A673 (cell line): ENCODE measurements around the gene HAPLN2. TPM values are rescaled to one million over a fixed set of nuclear protein-coding genes. Genes with fewer than 3 reads are reported as not detected.

Experiments
- BruUV-seq: library from RNA; stranded (reverse); fragments of 400-500 nt; replicated peaks from 2 replicates; lab custom pipeline; 2021; lab: Mats Ljungman, UMichigan
- CTCF ChIA-PET: fragments of 300-600 bp; sonication (Branson Sonifier 250); formaldehyde crosslinking; loops from one replicate; lab custom pipeline; 2022; ENCODE audit warnings: antibody characterized with exemption; lab: Charles Lee
- POLR2A ChIA-PET: fragments of 300-600 bp; sonication (Branson Sonifier 250); formaldehyde crosslinking; loops from one replicate; lab custom pipeline; 2022; ENCODE audit warnings: antibody characterized with exemption; ENCODE audit not compliant: low non-redundant PET; lab: Charles Lee
- DNase-seq: peaks from one replicate; pipeline ENCODE4 v3.0.0-alpha.2; 2015; ENCODE audit warnings: low spot score
- H3K27ac ChIP-seq: fragments of 200-600 bp; sonication (generic); 2 replicates; pipeline ENCODE4 v1.5.1; 2016; ENCODE audit warnings: mixed run types, low read depth, mild to moderate bottlenecking, mixed read lengths, antibody characterized with exemption, low read length; ENCODE audit not compliant: poor library complexity, severe bottlenecking
- H3K27me3 ChIP-seq: fragments of 200-600 bp; sonication (generic); replicated peaks from 2 replicates; pipeline ENCODE4 v1.6.1; 2017; ENCODE audit warnings: mixed run types, low read depth, mild to moderate bottlenecking, mixed read lengths, antibody characterized with exemption, low read length; ENCODE audit not compliant: insufficient read depth, poor library complexity
- H3K36me3 ChIP-seq: fragments of 200-600 bp; sonication (generic); 2 replicates; pipeline ENCODE4 v1.6.1; 2016; ENCODE audit warnings: mixed run types, mild to moderate bottlenecking, mixed read lengths, antibody characterized with exemption, low read length; ENCODE audit not compliant: insufficient read depth, poor library complexity, severe bottlenecking
- H3K4me1 ChIP-seq: fragments of 200-600 bp; sonication (generic); 2 replicates; pipeline ENCODE4 v1.6.1; 2017; ENCODE audit warnings: mixed run types, mild to moderate bottlenecking, mixed read lengths, antibody characterized with exemption, low read length; ENCODE audit not compliant: insufficient read depth, poor library complexity, severe bottlenecking
- H3K4me3 ChIP-seq: fragments of 200-600 bp; sonication (generic); 2 replicates; pipeline ENCODE4 v1.5.1; 2016; ENCODE audit warnings: low read depth, mixed run types, mild to moderate bottlenecking, mixed read lengths, low read length; ENCODE audit not compliant: poor library complexity, severe bottlenecking
- H3K9me3 ChIP-seq: fragments of 200-600 bp; sonication (generic); 2 replicates; pipeline ENCODE4 v1.6.1; 2016; ENCODE audit warnings: mixed run types, low read depth, mild to moderate bottlenecking, mixed read lengths, antibody characterized with exemption, low read length; ENCODE audit not compliant: poor library complexity, severe bottlenecking
- EZH2 ChIP-seq: fragments of 200-600 bp; sonication (generic); IDR thresholded peaks from 2 replicates; pipeline ENCODE4 v1.6.1; 2017; ENCODE audit warnings: borderline replicate concordance, low read depth, mild to moderate bottlenecking, mixed read lengths, antibody characterized with exemption, low read length; ENCODE audit not compliant: poor library complexity, severe bottlenecking
- intact Hi-C: fragments of 100-400 bp; cut with micrococcal nuclease; formaldehyde crosslinking; loops from one replicate; pipeline ENCODE4 v1.10.0; 2022; ENCODE audit not compliant: unreplicated experiment
- total RNA-seq: library from RNA; stranded (reverse); gene quantifications from 2 replicates; pipeline ENCODE4 v1.2.3, GENCODE V29; 2021
- TF ChIP-seq, protein P1 (sequence below): fragments of 300-800, 200-600 bp; sonication (generic); conservative IDR thresholded peaks from 2 replicates; pipeline ENCODE4 v1.5.1; 2017; ENCODE audit warnings: low read depth, mild to moderate bottlenecking, antibody characterized with exemption, low read length, moderate library complexity, mixed read lengths

Gene HAPLN2
- total RNA-seq, 1 experiment from 2014 or later, result not detected

DNA sequence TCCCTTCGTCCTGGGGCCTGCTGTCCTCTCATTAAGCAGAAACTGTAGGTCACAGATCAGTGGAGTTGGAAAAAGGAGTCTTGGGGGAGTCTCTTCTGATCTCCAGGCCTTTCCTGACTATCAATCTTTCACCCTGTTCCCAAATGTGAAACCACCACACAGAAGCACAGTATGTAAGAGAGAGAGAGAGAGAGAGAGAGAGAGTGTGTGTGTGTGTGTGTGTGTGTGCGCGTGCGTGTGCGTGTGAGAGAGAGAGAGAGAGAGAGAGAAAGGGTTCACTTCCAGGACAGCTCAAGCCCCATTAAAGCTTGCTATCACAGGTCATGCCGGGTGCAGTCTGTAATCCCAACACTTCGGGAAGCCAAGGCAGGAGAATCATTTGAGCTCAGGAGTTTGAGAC, 41.2 kb upstream of the HAPLN2 start:
- no peak for TF ChIP-seq EZH2
- TF ChIP-seq, protein P1, sequence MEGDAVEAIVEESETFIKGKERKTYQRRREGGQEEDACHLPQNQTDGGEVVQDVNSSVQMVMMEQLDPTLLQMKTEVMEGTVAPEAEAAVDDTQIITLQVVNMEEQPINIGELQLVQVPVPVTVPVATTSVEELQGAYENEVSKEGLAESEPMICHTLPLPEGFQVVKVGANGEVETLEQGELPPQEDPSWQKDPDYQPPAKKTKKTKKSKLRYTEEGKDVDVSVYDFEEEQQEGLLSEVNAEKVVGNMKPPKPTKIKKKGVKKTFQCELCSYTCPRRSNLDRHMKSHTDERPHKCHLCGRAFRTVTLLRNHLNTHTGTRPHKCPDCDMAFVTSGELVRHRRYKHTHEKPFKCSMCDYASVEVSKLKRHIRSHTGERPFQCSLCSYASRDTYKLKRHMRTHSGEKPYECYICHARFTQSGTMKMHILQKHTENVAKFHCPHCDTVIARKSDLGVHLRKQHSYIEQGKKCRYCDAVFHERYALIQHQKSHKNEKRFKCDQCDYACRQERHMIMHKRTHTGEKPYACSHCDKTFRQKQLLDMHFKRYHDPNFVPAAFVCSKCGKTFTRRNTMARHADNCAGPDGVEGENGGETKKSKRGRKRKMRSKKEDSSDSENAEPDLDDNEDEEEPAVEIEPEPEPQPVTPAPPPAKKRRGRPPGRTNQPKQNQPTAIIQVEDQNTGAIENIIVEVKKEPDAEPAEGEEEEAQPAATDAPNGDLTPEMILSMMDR, result no peak
- no peaks in the 10 kb centered on the region for H3K4me1 ChIP-seq
- ChIA-PET POLR2A (interaction anchor here (0.7 kb wide), 1 partner anchor 169 kb away, joined by 4 read pairs; no protein-coding TSS in a partner anchor), CTCF (no interaction called here)
- no peak overlapping the region for H3K4me3 ChIP-seq
- no peak overlapping the region for H3K27ac ChIP-seq
- BruUV-seq, result no TSS peak
- H3K36me3 ChIP-seq, result no peaks in the 10 kb centered on the region
- no peak for DNase-seq
- no peaks in the 10 kb centered on the region for H3K27me3 ChIP-seq
- intact Hi-C loops, result no loop called here
- H3K9me3 ChIP-seq, result no peaks in the 10 kb centered on the region

DNA sequence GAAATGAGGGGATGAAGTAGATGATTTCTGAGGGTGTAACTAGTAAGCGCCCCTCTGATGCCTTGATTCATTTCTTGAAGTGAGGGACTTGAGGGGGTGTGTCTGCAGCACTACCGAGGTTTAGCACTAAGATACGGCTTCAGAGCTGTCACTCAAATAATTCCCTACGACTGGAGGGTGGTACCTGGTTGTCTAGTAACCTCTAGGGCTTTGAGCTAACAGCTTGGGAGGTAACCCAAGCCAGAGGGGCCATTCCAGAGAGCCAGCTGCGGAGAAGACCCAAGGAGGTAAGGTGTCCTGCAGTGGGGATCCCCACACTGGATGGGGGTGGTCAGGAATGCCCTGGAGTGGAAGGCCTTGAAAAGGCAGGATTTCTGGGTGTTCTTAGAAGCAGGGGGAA, 39.7 kb upstream of the HAPLN2 start, which contains the start of gene TTC24:
Gene TTC24, plus strand, starts transcription at position 252 of the 400 bp plus-strand sequence. CDS start 1,642 bp downstream, outside the sequence.
- TF ChIP-seq, protein P1, result no peak
- no peak for TF ChIP-seq EZH2
- H3K4me1 ChIP-seq, result no peaks in the 10 kb centered on the region
- CTCF ChIA-PET, result interaction anchor here (0.6 kb wide), 1 partner anchor 487 kb away, joined by 3 read pairs; no protein-coding TSS in a partner anchor
- no peaks in the 10 kb centered on the region for H3K36me3 ChIP-seq
- no peak within 1 kb of the TSS for H3K4me3 ChIP-seq
- POLR2A ChIA-PET, result no interaction called here
- BruUV-seq, result no TSS peak
- no peaks in the 10 kb centered on the region for H3K9me3 ChIP-seq
- DNase-seq, result no peak
- H3K27ac ChIP-seq, result no peak within 1 kb of the TSS
- H3K27me3 ChIP-seq, result no peaks in the 10 kb centered on the region
- intact Hi-C loops, result no loop called here

DNA sequence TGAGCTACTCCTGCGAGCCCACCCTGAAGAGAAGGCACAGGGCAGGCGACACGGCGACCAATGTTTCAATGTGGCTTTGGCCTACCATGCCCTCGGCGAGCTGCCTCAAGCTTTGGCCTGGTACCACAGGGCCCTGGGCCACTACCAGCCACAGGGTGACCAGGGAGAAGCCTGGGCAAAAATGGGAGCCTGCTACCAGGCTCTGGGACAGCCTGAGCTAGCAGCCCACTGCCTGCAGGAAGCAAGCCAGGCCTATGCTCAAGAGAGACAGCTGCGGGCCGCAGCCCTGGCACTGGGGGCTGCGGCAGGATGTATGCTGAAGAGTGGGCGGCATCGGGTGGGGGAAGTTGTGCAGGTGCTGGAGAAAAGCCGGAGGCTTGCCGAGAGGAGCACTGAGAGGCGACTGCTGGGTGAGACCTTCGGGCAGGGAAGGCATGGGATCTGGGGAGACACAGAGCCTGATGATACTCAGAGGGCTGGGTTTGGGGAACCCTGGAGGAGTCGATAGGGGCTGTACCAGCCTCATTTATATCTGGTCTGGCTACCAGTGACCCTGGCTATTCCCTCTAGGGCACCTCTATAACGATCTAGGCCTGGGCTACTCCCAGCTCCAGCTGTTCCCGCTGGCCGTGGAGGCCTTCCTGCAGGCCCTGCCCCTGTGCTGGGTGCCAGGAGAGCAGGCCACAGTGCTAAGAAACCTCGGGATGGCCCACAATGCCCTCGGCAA, 37.4 kb upstream of the HAPLN2 start:
- H3K4me3 ChIP-seq, result no peak overlapping the region
- no peak for DNase-seq
- CTCF ChIA-PET, result no interaction called here
- intact Hi-C loops, result loop anchor here (5.0 kb wide), 1 partner anchor 95 kb away; the partner anchor contains the start of gene NES
- no peaks in the 10 kb centered on the region for H3K4me1 ChIP-seq
- no TSS peak for BruUV-seq
- H3K36me3 ChIP-seq, result no peaks in the 10 kb centered on the region
- POLR2A ChIA-PET, result interaction anchor here (0.6 kb wide), 1 partner anchor 55 kb away, joined by 6 read pairs; no protein-coding TSS in a partner anchor
- no peaks in the 10 kb centered on the region for H3K27me3 ChIP-seq
- TF ChIP-seq, protein P1, result no peak
- TF ChIP-seq EZH2, result no peak
- H3K9me3 ChIP-seq, result no peaks in the 10 kb centered on the region
- H3K27ac ChIP-seq, result no peak overlapping the region
